GM18498 (cell line): Measurements from ENCODE around the gene CD79B.
"Not testable (repeated sequence)": the region's sequence is repeated elsewhere in the genome, so short reads cannot be mapped to it uniquely, and the experiment has no call there.

Experiments
- ATAC-seq: cut with Tn5 transposase; IDR thresholded peaks from one replicate; pipeline ENCODE4 v1.9.1; 2021; ENCODE audit warnings: mild to moderate bottlenecking, moderate library complexity; ENCODE audit not compliant: unreplicated experiment

The CD79B gene

DNA sequence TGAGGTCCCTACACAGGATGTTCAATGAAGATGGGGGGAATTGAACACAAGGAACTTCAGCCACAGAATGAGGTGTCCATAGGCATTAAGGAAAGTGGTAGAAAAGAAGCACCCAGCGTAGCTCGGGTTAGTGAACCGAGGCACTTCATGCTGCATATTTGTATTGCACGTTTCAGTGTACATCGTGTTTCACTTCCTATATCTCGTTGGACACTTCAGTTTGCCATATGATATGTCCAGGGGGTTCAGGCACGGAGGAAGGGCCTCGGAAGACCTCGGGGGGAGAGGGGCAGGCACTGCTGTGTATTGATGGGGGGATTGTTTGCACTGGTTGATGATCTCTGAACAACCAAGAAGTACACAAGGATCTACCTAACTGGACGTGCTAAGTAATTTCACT, 16.4 kb downstream of the CD79B start:
- peak; percentile 43 for ATAC-seq

DNA sequence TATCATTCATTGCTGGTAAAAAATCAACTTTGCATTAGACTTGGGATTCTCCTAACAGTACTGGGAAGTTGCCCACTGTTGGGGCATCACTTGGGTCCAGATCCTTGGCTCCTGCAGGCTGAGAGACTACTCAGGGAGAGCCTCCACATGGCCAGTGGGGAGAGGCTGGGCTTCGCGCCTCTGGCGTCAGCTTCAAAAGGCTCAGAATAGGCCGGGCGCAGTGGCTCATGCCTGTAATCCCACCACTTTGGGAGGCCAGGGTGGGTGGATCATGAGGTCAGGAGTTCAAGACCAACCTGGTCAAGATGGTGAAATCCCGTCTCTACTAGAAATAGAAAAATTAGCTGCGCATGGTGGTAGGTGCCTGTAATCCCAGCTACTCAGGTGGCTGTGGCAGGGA, 17.7 kb downstream of the CD79B start:
- ATAC-seq, result no peak

DNA sequence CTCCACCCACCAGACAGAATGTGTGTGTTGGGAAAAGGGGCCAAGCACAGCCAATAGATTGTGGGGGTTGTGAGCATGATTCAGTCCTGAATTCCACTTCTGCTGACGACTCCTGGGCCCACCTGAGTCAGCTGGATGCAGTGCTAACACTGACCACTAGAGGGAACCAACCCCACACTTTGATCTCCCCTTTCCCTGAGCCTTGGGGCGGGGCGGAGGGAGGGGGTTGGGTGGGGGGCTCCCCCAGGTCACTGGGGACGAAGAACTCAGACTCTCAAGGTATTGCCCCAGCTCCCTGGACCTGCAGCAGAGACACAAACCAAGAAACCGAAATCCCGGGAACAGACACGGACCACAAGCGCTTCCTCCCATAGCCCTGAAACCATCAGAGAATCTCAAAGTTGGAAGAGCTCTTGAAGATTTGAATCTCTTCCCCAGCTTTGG, 20.5 kb downstream of the CD79B start:
- no peak for ATAC-seq

DNA sequence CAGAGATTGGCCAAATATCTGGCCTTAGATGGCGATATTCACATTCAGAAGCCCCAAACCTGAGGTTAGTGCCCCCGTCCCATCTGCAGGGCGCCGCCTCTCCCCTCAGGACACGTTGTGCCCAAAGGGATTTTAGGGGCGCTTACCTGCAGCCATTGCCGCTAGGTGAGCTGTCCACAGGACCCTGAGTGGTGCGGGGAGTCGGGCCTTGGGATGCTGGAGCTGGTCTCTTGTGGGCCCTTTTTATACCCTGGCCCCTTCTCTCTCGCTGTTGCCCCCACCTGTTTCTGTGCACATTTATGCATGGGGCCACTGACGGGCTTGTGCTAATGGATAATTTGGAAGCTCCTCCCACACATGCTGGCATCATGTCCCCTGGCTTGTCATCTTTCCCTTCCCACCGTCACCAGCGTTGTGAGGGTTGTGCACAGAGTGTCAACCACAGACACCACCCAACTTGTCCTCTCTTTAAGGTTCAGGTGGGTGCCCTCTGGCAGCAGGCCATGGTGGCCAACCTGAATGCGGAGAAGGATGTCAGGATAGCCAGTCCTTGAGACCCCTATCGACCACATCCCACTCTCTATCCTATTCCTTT, 21.0 kb downstream of the CD79B start, which contains the start of gene CSHL1:
CSHL1 (minus strand) TSS at position 218 of the 595 bp plus-strand sequence; CDS start at position 156, 62 bp downstream.
- no peak for ATAC-seq

DNA sequence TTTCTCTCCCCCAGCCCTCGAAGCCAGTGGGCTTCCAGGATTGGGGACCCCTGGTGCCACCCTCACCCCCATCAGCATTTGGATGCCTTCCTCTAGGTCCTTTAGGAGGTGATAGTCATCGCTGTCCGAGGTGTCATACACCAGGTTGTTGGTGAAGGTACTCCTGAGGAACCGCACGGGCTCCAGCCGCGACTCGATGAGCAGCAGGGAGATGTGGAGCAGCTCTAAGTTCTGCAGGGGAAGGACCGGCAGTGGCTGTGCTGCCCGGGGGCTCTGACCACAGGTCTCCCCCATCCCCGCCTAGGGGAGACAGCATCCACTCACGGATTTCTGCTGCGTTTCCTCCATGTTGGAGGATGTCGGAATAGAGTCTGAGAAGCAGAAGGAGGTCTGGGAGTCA, 22.0 kb downstream of the CD79B start:
- ATAC-seq, result no peak

DNA sequence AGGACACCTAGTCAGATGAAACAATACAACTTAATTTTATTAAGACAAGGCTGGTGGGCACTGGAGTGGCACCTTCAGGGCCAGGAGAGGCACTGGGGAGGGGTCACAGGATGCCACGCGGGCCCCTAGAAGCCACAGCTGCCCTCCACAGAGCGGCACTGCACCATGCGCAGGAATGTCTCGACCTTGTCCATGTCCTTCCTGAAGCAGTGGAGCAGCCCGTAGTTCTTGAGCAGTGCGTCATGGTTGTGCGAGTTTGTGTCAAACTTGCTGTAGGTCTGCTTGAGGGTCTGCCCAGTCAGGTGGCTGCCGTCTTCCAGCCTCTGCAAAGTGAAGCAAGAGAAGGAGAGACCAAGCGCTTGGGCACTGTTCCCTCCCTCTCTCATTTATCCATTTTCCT, 22.5 kb downstream of the CD79B start:
- not testable (repeated sequence) for ATAC-seq

DNA sequence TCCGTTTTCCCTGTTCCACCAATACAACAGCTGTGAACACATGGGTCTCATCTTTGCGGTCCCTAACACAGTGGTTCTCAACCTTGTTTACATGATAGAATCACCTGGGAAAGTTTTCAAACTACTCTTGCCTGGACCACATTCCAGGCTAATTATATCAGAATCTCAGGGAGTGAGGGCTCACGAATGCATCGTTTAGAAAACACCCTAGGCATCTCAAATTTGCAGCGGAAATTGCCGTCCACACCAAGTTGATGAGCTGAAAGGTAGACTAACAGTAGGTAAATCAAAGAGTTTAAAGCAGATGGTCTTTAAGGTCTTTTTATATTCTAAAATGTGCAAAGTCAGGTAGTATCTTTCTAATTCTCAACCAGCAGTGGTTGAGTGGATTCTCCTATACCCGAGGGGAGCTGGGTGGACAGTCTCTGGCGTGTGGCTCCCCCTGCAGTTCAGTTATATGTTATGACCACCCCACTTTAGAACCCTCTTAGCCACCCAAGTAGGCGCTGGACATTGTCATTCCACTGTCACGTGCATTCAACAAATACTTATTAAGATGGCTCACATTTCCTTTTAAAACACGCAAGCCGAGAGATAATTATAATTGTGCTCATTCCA, 24.9 kb downstream of the CD79B start:
- not testable (repeated sequence) for ATAC-seq

DNA sequence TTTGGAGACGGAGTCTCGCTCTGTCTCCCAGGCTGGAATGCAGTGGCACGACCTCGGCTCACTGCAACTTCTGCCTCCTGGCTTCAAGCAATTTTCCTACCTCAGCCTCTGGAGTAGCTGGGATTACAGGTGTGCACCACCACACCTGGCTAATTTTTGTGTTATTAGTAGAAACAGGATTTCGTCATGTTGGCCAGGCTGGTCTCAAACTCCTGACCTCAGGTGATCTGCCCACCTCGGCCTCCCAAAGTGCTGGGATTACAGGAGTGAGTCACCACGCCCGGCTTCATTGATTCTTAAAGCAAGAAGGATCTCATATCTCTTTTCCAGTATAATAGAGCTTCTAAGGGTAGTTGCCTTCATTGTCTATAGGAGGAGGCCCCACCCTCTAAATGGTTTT, 27.3 kb downstream of the CD79B start:
- ATAC-seq, result not testable (repeated sequence)

DNA sequence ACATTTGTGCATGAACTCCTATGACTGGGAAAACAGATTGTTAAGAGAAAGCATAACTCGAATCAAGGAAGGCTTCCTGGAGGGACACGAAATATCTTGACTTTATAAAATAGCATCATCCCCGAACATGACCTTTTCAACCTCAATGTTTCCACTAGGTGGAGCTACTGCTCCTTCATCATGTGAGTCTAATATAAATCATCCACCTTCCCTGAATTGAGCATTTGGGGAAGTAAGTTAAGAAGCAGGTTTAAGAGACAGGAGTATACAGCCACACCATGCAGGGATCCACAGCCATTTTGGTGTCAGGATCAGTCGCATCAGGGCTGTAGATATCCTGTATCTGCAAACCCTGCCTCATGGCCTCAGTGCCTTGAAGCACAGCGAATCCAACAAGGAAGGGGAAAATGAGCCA, 28.3 kb downstream of the CD79B start:
- not testable (repeated sequence) for ATAC-seq

DNA sequence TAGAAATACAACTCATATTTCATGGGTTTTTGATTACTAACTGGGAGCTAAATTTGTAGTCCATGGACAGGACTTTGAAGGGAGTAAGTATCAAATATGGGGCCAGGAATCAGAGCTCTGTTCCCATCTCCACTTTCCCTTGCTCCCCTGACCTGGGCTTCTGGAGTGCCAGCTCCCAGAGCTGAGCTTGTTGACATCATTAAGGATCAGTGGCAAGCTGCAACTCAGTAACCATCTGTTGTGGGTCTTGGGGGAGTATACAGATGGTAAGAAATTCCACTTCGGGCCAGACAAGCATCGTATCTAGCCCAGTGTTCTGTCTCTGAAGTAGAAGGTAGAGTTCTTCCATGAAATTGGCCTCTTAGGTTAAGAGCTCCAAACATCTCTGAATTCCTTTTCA, 30.2 kb downstream of the CD79B start:
- ATAC-seq, result not testable (repeated sequence)

DNA sequence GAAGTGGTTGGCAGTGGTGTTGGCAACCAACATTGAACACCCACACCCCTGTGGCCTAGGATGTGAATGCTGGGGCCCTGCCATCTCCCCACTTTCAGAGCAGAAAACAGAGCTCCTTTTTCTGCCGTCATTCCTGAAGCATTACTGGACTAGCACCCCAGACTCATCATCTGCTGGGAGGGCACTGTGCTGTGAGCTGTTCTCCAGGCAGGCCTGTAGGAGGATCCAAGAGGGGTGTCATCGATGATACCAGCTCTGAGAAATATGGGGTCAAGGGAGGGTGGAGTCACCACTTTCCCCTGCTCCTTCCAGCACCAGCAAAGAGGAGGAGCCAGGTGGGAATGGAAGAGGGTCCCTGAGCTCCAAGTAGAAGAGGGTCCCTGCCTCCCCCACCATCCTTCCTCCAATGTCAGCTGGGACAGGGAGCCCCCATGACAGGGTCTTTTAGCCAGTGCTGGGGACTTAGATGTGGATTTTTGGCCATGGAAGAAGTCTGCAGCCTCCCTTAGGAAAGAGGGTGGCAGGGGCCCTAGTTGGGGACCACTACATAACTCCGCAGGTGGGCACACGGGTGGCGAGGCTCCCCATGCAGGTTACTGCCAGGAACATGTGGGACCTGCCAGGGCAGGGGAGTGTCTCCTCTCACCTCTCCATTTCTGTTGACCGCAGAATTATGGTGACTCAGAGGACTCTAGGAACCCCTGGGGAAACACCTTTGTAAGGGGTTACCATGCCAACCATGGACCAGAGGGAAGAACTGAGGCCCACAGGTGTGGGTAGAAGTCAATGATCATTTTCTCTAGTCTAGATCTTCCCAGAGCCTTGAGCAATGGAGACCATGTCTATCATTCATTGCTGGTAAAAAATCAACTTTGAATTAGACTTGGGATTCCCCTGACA, 33.0 kb downstream of the CD79B start:
- not testable (repeated sequence) for ATAC-seq

DNA sequence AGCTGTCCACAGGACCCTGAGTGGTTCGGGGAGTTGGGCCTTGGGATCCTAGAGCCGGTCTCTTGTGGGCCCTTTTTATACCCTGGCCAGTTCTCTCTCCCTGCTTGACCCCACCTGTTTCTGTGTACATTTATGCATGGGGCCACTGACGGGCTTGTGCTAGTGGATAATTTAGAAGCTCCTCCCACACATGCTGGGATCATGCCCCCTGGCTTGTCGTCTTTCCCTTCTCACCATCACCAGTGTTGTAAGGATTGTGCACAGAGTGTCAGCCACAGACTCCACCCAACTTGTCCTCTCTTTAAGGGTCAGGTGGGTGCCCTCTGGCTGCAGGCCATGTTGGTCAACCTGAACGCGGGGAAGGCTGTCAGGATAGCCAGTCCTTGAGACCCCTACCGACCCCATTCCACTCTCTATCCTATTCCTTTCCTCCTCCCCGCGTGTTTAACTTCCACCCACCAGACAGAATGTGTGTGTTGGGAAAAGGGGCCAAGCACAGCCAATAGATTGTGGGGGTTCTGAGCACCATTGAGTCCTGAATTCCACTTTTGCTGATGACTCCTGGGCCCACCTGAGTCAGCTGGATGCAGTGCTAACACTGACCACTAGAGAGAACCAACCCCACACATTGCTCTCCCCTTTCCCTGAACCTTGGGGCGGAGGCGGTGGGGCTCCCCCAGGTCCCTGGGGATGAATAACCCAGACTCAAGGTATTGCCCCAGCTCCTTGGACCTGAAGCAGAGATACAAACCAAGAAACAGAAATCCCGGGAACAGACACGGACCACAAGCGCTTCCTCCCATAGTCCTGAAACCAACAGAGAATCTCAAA, 35.4 kb downstream of the CD79B start, which contains the start of gene CSH1:
CSH1 (minus strand) TSS at position 51 of the 831 bp plus-strand sequence. CDS start 63 bp downstream, outside the sequence.
- not testable (repeated sequence) for ATAC-seq

DNA sequence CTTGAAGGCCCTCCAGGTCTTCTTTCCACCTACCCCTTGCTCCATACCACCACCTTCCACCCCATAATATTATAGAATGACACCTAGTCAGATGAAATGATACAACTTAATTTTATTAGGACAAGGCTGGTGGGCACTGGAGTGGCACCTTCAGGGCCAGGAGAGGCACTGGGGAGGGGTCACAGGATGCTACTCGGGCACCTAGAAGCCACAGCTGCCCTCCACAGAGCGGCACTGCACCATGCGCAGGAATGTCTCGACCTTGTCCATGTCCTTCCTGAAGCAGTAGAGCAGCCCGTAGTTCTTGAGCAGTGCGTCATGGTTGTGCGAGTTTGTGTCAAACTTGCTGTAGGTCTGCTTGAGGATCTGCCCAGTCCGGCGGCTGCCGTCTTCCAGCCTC, 37.3 kb downstream of the CD79B start:
- not testable (repeated sequence) for ATAC-seq

DNA sequence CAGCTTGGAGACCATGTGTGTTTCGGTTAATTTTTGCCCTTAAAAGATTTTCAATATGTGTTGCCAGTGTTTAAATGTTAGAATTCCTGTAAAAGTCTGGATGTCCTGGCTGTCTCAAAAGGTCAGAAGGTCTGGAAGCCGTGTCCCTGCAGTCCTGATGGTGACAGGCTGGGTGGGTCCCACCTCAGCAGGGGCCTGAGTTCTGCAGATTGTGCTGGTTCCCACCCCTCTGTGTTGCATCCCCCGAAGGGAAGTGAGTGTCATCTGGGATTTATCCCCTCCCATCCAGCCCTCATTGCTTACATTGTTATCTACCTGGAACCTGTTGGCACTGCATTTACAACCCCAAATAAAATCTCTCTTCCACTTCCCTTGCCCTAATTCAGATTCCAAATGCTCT, 38.1 kb downstream of the CD79B start:
- ATAC-seq, result not testable (repeated sequence)

DNA sequence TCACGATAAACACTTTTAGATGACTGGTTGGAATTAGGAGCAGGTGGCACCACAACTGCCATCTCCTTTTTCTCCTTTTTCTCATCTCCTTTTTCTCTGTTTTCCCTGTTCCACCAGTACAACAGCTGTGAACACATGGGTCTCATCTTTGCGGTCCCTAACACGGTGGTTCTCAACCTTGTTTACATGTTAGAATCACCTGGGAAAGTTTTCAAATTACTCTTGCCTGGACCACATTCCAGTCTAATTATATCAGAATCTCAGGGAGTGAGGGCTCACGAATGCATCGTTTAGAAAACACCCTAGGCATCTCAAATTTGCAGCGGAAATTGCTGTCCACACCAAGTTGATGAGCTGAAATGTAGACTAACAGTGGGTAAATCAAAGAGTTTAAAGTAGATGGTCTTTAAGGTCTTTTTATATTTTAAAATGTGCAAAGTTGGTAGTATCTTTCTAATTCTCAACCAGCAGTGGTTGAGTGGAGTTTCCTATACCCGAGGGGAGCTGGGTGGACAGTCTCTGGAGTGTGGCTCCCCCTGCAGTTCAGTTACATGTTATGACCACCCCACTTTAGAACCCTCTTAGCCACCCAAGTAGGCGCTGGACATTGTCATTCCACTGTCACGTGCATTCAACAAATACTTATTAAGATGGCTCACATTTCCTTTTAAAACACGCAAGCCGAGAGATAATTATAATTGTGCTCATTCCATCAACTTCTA, 39.7 kb downstream of the CD79B start:
- not testable (repeated sequence) for ATAC-seq

DNA sequence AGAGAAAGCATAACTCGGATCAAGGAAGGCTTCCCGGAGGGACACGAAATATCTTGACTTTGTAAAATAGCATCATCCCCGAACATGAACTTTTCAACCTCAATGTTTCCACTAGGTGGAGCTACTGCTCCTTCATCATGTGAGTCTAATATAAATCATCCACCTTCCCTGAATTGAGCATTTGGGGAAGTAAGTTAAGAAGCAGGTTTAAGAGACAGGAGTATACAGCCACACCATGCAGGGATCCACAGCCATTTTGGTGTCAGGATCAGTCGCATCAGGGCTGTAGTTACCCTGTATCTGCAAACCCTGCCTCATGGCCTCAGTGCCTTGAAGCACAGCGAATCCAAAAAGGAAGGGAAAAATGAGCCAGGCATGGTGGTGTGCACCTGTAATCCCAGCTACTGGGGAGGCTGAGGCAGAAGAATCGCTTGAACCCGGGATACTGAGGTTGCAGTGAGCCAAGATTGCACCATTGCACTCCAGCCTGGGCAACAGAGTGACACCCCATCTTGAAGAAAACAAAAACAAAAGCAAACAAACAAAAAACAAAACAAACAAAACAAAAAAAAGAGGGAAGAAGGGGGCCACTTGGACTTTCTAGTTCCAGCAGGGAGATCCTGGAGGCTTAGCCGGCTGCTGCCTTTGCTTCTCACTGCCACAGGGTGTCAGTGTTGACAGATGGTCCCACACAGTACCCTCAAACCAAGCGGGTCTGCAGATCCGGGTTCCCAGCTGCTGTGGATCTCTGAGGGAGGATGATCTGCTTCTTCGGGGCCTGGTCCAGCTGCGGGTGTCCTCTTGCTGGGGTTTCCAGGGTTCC, 42.9 kb downstream of the CD79B start:
- not testable (repeated sequence) for ATAC-seq

DNA sequence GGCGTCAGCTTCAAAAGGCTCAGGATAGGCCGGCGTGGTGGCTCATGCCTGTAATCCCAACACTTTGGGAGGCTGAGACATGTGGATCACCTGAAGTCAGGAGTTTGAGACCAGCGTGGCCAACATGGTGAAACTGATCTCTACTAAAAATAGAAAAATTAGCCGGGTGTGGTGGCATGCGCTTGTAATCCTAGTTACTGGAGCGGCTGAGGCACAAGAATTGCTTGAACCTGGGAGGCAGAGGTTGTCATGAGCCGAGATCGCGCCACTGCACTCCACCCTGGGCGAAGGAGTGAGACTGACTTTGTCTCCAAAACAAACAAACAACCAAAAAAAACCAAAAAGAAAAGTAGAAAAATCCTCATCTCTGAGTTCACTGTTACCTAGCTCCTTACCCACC, 47.0 kb downstream of the CD79B start:
- ATAC-seq, result not testable (repeated sequence)

DNA sequence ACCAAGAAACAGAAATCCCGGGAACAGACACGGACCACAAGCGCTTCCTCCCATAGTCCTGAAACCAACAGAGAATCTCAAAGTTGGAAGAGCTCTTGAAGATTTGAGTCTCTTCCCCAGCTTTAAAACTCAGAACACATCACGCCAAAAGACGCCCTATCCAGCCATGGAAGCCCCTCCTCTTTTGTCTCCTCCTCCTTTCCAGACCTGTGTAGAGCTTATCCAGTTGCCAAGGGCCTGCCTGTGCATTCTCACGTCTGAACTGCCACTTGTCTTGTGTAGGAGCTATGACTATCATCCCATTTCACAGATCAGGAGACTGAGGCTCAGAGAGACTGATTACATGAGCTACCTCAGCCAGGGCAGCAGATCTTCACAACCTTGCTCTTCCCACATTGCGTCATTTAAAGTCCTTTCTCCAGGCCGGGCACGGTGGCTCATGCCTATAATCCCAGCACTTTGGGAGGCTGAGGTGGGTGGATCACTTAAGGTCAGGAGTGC, 49.5 kb downstream of the CD79B start:
- not testable (repeated sequence) for ATAC-seq
